Measurements from ENCODE around the gene TEK.
"Not testable (repeated sequence)": the region's sequence is repeated elsewhere in the genome, so short reads cannot be mapped to it uniquely, and the experiment has no call there.

The TEK gene

DNA sequence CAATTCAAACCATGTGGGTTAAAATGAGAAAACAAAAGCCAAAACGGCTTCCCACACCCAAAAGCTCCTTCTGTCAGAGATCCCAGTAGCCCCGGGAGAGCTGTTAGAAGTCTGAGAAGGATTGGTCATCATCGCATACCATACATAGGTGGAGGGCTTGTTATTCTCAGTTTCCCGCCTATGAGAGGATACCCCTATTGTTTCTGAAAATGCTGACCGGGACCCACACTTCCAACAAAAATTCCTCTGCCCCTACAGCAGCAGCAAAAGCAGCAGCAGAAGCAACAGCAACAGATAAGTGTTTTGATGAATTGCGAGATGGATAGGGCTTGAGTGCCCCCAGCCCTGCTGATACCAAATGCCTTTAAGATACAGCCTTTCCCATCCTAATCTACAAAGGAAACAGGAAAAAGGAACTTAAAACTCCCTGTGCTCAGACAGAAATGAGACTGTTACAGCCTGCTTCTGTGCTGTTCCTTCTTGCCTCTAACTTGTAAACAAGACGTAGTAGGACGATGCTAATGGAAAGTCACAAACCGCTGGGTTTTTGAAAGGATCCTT lies at the start of gene TEK:
Gene TEK (plus strand): TSS at position 245 of the 561 bp plus-strand sequence. CDS start 366 bp downstream, outside the sequence.
- no peak for DNase-seq

DNA sequence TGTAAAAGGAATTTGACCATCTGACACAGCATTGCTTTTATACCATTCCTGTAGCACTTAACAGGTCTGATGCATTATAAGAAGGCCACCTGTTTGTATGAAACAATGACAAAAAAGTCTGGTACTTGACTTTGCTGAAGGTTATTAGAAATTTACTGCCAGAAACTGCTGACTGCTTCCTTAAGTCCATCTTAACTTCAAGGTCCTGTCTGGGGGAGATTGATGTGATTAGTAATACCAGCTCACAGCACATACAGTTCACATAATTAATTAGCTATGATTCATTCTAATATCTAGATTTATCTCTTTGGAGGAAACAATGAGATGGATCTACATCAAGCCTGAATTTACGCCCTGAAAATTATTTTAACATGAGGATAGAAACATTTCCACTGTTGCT lies 49.6 kb upstream of the TEK start:
- no peak for DNase-seq

DNA sequence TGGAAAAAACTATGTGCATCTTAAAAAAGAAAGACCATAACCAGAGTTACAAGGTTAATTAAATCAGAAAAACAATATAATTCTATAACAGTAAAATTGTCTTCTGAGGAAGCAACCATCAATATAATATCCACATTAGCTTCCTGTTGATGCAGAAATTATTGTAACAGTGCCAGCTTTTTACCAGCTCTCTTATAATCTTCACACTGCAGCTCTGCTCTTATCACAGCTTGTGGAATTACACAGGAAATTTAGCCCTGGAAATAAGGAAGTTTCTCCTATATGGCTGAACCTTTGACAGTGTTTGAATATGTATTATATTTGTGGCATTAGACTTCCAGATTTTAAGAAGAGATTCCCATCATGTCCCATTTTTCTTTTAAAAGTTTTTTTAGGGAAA lies 49.1 kb upstream of the TEK start:
- DNase-seq = no peak

DNA sequence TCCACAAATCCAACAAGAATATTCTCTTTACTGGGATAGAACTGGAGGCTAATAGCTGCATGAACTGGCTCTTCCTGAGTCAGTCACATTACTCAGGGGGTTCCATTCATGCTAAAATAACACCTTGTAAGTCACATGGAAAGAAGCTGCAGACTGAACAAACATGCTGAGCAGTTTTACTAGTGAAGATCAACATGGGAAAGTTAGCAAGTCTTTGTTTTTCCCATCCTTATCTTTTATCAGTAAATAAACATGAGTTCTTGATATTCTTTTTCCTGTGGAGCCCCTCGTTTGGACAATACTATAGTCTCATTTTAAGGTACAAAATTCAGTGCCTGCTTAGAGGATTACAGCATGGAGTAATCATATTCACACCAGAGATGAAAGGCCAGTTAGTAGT lies 43.7 kb upstream of the TEK start:
- no peak for DNase-seq

DNA sequence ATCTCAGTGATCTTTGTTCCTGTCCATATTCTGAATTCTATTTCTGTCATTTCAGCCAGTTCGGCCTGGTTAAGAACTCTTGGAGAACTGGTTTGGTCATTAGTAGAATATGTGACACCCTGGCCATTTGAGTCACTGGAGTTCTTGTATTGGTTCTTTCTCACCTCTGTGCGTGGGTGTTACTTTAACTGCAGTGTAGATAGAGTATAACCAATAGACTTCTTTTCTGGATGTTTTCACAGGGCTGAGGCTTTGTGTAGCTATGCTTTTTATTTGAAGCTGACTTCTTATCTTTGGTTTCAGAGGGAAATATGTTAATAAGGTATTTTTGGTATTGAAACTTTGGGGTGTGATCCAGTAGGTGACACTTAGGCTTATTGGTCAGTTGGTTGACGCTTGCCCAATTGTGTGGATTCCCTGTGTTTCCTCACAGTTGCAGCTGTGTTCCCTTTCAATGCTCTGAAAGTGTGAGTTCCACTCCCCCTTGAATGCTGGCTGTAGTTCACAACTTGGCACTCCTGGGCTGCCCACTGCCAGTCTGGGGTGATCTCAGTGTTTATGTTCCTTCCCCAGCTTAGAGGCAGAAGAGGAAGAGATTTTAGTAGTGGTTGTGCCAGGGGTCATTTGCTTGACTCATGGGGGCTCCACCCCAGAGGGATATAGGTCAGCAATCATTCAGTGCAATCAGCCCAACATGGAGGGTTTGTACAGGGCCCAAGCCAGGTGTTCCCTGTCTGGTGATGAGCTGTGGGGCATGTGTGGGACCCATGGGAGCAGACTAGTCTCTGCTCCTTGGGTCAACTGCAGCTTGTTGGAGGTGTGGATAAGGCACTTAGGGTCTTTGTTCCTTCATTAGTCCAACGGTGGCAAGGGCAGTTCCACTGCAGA lies 34.9 kb upstream of the TEK start:
- DNase-seq = no peak

DNA sequence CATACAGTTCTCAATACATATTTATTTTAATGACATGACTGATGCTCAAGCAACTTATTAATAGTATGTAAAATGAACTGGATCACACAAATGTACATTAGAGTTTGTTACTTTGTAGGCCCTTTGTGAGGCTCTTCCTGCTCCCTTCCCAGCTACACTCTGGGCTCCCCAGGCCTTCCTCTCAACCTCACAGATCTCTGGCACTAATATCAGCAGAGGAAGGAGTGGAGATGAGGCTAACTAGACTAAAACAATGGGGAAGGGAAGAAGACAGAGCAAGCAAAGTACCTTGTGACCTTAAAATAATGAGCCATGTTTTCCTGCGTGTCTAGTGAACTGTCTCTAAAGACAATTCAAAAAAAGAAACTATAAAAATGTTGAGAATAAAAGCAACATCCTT lies 30.3 kb upstream of the TEK start:
- DNase-seq = no peak

DNA sequence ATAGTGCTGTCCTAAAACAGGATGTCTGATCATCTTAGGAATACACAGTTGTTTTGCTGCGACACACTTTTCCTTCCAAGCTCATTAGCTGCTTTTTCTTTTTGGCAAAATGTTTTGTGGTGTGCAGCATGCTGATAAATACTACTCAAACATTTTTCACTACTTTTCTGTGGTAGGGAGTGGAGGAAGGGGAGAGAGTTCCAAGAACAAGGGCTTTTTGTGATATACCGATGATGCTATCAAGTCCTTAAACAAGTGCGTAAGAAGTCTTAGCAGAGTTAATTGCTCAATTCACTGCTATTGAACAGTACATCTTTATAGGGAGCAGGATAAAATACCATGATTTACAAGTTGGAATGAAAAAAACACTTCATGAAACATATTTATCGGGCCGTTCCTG lies 23.6 kb upstream of the TEK start:
- no peak for DNase-seq

DNA sequence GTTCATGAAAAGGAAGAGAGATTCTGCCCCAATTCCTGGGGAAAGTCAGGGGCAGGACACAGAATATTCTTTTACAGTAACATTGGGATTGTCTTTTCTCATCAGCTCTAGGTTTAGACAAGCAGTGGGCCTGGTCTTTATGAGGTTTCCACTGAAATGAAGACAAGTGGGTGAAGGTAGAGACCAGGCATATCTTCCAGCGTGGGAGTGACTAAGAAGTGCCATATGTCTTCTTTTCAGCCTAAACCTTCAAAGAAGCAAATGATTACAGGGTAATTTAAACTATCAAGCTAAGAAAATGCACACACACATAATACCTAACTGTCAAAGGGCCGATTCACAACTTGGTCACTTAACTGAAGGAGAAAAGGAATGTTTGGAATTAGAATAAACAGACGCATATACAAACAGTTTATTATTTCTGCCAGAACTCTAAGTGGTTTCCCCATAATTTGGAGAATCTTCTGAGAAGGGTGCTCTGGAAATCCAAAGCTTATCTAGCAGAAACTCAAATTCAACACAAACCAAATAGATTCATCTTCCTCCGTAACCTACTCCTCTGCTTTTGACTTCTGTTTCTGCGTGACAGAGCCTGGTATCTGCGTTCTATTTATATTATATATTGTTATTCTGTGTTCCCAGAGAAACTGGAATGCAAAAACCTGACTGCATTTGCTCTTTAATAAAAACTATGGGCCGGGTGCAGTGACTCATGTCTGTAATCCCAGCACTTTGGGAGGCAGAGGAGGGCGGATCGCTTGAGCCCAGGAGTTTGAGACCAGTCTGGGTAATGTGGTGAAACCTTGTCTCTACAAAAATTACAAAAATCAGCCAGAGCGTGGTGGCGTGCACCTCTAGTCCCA lies 22.0 kb upstream of the TEK start:
- no peak for DNase-seq

DNA sequence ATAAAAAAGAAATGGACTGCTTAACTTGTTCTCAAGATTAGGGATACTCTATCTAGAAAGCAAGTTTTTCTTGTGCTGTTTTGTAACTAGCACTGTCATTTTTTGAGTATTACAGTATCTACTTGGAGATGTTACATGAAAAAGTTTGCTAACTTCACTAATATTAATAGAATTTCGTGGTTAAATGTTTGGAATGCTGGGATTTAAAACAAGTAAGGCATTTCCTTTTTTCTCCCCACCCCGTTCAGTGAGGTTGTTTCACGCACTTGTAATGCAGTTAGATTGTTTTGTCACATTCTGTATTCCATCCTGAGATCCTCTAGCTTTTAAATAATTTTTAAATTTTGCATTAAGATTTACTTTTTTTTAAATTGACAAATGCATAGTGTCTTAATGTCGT lies 20.0 kb upstream of the TEK start:
- DNase-seq = no peak

DNA sequence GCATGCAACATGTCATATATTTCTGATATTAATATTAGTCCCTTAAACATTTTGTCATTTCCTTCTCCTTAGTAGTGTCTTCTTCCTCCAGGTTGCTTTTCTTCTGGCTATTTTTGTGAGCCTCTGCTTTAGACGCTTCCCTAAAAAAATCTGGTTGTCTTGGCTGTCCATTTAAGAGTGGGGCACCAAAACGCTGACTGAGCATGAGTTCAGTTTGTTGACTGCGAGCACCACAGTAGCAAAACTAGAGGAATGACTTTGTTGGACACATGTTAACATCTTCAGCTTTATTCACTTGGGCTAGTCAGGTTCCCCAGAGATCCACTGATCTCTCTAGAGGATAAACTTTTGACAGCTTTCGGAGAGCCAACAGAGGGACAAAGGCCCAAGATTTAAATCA lies 19.3 kb upstream of the TEK start:
- DNase-seq = no peak

DNA sequence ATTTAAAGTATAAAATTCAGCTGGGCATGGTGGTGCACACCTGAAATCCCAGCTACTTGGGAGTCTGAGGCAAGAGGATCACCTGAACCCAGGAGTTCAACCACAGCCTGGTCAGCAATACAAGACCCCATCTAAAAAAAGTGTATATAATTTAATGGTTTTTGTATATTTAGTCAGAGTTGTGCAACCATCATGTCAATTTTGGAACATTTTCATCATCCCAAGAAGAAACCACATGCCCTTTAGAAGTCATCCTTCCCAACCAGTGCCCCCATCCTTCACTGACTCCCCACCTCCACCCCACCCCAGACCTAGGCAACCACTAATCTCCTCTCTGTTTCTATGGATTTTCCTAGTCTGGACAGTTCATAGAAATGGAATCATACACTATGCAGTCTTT lies 18.8 kb upstream of the TEK start:
- DNase-seq = no peak

DNA sequence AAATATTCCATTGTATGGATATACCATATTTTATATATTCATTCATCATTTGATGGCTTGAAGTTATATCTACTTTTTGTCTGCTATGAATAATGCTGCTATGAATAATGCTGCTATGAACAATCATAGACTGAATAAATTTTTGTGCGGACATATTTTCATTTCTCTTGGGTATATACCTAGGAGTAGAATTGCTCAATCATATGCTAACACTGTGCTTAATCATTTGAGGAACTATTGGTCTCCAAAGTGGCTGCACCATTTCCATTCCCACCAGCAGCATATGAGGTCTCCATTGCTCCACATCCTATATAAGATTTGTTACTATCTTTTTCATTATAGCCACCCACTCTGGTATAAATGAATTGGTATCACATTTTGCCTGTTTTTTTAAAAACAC lies 18.3 kb upstream of the TEK start:
- DNase-seq = no peak

DNA sequence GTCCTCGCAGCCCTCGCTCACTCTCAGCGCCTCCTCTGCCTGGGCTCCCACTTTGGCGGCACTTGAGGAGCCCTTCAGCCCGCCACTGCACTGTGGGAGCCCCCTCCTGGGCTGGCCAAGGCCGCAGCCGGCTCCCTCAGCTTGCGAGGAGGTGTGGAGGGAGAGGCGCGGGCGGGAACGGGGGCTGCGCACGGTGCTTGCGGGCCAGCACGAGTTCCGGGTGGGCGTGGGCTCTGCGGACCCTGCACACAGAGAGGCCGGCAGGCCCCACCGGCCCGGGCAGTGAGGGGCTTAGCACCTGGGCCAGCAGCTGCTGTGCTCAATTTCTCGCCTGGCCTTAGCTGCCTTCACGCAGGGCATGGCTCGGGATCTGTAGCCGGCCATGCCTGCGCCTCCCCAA lies 16.5 kb upstream of the TEK start:
- DNase-seq = not testable (repeated sequence)

DNA sequence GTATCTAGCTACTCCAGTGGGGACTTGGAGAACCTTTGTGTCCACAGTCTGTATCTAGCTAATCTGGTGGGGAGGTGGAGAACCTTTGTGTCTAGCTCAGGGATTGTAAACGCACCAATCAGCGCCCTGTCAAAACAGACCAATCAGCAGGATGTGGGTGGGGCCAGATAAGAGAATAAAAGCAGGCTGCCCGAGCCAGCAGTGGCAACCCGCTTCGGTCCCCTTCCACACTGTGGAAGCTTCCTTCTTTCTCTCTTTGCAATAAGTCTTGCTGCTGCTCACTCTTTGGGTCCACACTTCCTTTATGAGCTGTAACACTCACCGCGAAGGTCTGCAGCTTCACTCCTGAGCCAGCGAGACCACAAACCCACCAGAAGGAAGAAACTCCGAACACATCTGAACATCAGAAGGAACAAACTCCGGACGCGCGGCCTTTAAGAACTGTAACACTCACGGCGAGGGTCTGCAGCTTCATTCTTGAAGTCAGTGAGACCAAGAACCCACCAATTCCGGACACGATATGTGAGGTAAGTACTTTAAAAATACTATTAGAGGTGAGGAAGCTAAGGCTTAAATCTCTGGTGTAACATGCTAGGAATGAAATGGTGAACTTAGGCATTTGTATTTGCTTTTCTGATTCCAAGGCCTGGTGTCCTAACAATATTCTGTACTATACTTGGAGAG lies 15.5 kb upstream of the TEK start:
- DNase-seq = not testable (repeated sequence)

DNA sequence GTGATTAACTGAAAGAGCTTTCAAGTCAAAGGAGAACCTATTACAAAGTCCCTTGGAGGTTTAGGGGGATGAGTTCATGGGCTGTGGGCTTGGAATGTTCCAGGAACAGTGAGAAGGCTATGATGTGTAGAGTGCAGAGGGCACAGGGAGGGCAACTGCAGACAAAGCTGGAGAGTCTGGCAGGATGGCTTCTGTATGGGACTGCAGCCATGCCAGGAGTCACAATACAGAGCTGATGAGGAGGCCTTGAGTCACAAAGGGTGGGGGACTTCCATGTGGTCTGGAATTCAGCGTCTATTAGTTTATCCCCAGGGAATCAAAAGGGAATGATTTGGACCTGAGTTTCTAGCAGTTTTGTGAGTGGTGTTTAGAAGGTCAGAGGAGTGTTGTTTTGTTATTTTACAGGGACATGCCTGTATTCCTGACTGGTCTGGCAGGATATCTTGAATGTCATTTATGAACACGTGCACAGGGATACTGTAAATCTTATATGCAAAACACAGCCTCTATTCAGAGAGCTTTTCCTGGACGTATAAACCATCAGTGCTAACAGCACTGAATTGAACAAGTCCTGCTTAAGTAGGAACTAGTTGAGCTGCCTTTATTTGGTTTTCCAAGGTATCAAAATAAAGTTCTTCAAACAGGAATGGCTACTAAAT lies 14.3 kb upstream of the TEK start:
- no peak for DNase-seq

DNA sequence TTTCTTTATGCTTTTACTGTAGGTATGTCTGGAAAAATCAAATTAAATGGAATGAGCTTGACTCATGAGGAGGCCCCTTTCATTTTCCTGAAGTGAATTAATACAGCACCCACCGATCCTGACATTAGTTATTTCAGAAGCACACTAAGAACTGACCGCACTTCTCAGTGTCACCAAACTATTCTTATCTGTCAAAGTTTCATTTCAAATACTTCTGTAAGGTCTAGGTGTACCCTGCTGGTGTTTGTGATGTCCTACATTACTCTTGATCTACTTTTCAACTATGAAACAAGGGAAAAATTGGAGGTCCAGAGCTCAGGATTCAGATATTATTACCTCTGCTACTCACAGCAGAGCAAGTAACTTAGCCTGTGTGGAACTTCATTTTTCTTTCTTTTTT lies 1.8 kb upstream of the TEK start:
- DNase-seq = no peak

DNA sequence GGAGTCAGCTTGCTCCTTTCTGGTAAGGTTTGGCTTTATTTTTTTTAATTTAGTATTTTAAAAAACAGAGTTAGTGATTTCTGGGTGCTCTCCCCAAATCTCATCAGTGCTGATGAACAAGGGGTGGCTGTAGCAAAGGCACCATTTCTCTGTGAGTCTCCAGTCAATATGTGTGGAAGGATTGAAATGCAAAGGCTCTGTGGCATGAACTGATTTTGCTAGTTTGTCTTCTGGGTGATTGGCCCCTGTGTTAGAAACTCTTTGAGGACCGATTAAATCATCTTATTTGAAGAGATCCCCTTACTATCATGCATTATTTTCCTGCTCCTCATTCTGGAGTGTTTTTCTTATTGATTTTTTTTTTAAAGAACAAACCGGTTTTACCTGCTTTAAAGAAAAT lies 596 bp downstream of the TEK start:
- DNase-seq = no peak

DNA sequence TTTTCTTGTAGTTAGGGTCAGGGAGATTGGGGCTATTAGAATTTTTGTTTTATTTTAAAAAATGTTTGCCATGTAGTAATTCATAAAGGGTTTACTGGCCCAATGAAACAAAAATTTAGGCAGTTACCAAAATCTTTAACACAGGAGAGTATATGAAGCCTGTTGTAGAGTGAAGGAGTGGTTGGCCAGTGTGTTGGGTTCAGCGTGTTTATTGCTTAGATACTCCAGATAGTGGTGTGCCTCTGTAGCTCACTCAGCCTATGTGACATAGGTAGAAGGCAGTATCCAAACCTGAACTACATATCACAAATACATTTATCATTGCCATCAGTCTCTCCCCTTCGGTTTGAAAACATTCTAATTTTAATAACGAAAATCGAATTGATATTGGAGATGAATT lies 1.2 kb downstream of the TEK start:
- no peak for DNase-seq

DNA sequence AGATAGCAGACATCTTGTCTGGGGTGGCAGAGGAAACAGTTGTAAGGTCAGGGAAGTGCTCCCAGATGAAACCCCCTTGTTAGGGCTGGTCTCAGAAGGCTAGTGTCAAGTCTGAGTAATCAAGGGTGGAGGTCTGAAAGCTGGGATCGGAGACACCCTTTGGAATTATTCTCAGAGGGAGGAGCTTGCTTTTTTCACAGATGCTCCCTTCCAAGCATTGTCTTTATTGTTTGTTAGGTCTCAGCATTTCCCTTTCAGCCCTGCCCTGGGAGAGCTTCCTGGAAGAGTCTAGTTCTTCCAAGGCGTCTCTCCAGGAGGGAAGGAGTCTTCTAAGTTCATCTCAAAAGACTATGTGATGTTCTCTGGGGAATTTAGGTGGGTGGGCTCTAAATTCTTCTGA lies 3.2 kb downstream of the TEK start:
- DNase-seq = no peak

DNA sequence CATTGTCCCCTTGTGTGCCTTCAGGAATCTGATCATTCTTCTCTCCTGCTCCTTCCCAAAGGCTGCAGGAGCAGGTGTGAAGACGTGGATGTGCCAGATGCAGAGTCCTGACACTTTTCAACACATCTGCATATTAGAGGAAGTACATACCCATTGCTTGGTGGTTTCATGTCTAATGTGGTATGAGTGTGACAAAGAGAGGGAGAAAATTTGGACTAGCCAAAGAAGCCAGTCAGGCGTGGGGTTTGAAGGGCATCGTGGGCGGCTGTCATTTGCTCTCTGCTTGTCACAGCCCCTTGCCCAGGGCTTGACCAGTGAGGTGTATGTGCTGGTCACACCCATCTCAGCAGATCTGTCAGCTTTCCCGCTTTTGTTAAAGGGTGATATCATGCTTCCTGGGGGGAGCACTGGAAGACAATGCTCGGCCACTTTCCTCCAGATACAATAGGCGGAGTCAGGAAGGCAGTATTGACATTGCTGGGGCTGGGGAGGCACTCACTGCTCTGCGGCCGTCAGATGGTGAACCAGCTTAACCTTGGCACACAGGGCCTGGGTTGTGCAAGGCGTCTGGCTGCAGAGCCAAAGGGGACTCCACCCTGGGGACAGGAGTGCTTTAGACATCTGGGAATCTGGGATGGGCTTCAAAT lies 8.6 kb downstream of the TEK start:
- DNase-seq = no peak

DNA sequence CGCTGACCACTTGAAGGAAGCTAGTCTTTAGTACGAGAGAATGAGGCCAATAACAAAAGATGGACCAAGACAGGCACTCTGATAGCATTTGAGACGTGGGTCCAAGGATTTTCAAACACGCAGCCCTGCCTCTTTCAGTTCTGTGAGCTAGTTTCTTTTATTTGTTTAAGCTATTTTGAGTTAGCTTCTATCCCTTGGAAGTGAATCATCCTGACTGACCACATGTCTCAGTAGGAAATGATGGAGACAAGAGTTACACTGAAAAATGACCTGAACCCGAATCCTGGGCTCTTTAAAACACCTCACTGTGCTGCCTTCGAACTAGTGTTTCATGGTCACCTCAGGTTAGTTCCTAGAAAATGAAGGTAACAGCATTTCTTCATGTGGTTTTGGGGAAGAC lies 9.9 kb downstream of the TEK start:
- no peak for DNase-seq

DNA sequence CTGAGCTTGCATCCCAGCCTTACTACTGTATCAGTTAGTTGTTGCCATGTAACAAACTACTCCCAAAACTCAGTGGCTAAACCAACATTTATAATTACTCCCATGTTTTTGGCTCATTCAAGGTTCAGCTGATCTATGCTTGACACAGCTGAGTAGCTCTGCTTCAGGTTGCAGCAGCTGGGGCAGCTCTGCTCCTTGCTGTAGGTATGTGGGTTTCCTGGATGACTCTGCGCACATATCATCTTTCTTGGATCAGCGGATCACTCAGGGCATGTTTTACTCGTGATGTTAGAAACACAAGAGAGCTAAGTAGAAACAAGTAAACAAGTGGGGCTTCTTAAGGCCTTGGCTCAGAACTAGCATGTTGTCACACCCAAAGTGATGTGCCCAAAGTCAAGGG lies 15.1 kb downstream of the TEK start:
- DNase-seq = no peak
